H1 (cell line): ENCODE results near the gene STK40. TPM values are rescaled to one million over a fixed set of nuclear protein-coding genes. Genes with fewer than 3 reads are reported as not detected.

Source experiments
- CTCF ChIA-PET: fragments of 300-600 bp; sonication (Branson Sonifier 250); formaldehyde crosslinking; loops from one replicate; lab custom pipeline; 2021; ENCODE audit not compliant: partially characterized antibody; lab: Charles Lee
- POLR2A ChIA-PET: fragments of 300-600 bp; sonication (Branson Sonifier 250); formaldehyde crosslinking; loops from one replicate; lab custom pipeline; 2021; ENCODE audit warnings: inconsistent platforms; ENCODE audit not compliant: partially characterized antibody; lab: Charles Lee
- DNase-seq, 2 experiments: peaks; one replicate each; pipeline versions ENCODE4 v3.0.0 to v3.0.0-alpha.2; 2010 to 2022; ENCODE audit warnings: low spot score in 2 of 2, low read depth in 1 of 2, mixed read lengths in 1 of 2
- FAIRE-seq: peaks from 2 replicates; lab custom pipeline; 2011; peaks lifted over from hg19 to GRCh38; lab: Jason Lieb, UNC
- H2AFZ ChIP-seq: 2 replicates; pipeline ENCODE4 v1.8.1; 2012; ENCODE audit warnings: low read length, inconsistent platforms
- H2AK5ac ChIP-seq: 2 replicates; pipeline ENCODE4 v1.6.1; 2013; ENCODE audit warnings: low read depth, low read length
- H2BK120ac ChIP-seq: replicated peaks from 2 replicates; pipeline ENCODE3; 2013; ENCODE audit warnings: low read depth, low read length, inconsistent platforms
- H2BK12ac ChIP-seq: 2 replicates; pipeline ENCODE4 v1.6.1; 2013; ENCODE audit warnings: low read depth, low read length
- H2BK15ac ChIP-seq: 2 replicates; pipeline ENCODE4 v1.6.1; 2013; ENCODE audit warnings: low read length
- H2BK20ac ChIP-seq: 2 replicates; pipeline ENCODE4 v1.6.1; 2013; ENCODE audit warnings: low read length
- H2BK5ac ChIP-seq: 2 replicates; pipeline ENCODE4 v1.6.1; 2013; ENCODE audit warnings: low read depth, low read length
- H3K14ac ChIP-seq: 2 replicates; pipeline ENCODE4 v1.6.1; 2013; ENCODE audit warnings: inconsistent platforms; ENCODE audit not compliant: insufficient read length
- H3K18ac ChIP-seq: 2 replicates; pipeline ENCODE4 v1.6.1; 2013; ENCODE audit warnings: low read length; ENCODE audit errors: extremely low read depth
- H3K23ac ChIP-seq: 2 replicates; pipeline ENCODE4 v1.6.1; 2013; ENCODE audit warnings: inconsistent platforms; ENCODE audit not compliant: insufficient read length
- H3K23me2 ChIP-seq: 2 replicates; pipeline ENCODE4 v1.6.1; 2013; ENCODE audit warnings: low read depth, low read length
- H3K27ac ChIP-seq: 2 replicates; pipeline ENCODE4 v1.6.1; 2011; ENCODE audit warnings: low read depth, low read length, inconsistent platforms
- H3K27me3 ChIP-seq, 4 experiments: replicated peaks in 1 of 4; 1 replicate in 1 of 4; 2 replicates in 3 of 4; pipeline versions ENCODE4 v1.6.1 to v1.8.1; 2011 to 2013; ENCODE audit warnings: low read length in 3 of 4, mild to moderate bottlenecking in 3 of 4, inconsistent platforms in 2 of 4, mixed read lengths in 2 of 4, moderate library complexity in 1 of 4; ENCODE audit not compliant: control insufficient read depth in 3 of 4, insufficient read depth in 3 of 4; ENCODE audit errors: extremely low read depth in 1 of 4
- H3K36me3 ChIP-seq, 4 experiments: 2 replicates each; pipeline versions ENCODE4 v1.6.1 to v1.8.1; 2011 to 2013; ENCODE audit warnings: mild to moderate bottlenecking in 4 of 4, low read length in 3 of 4, moderate library complexity in 2 of 4, control low read depth in 1 of 4, inconsistent platforms in 1 of 4; ENCODE audit not compliant: insufficient read depth in 4 of 4, control insufficient read depth in 2 of 4
- H3K4ac ChIP-seq: replicated peaks from 2 replicates; pipeline ENCODE3; 2013; ENCODE audit warnings: low read length, low read depth, mixed read lengths, inconsistent platforms; ENCODE audit not compliant: insufficient read length
- H3K4me1 ChIP-seq, 4 experiments: replicated peaks in 1 of 4; 1 replicate in 1 of 4; 2 replicates in 3 of 4; pipeline versions ENCODE4 v1.6.1 to v1.8.1; 2011 to 2013; ENCODE audit warnings: low read length in 3 of 4, inconsistent platforms in 2 of 4, mixed read lengths in 1 of 4; ENCODE audit not compliant: insufficient read depth in 4 of 4, control insufficient read depth in 3 of 4
- H3K4me2 ChIP-seq, 2 experiments: 2 replicates each; pipeline versions ENCODE4 v1.6.1 to v1.8.1; 2011 to 2013; ENCODE audit warnings: low read depth in 2 of 2, low read length in 2 of 2, control low read depth in 1 of 2, inconsistent platforms in 1 of 2, mild to moderate bottlenecking in 1 of 2; ENCODE audit not compliant: insufficient read depth in 1 of 2
- H3K4me3 ChIP-seq, 4 experiments: fragments of 200-600, 300-600 bp in 1 of 4; sonication (generic), shearing (Covaris generic), sonication (Bioruptor Twin) in 1 of 4; 2 replicates each; pipeline versions ENCODE4 v1.5.1 to v1.8.1; 2011 to 2016; ENCODE audit warnings: low read length in 4 of 4, low read depth in 3 of 4, control low read depth in 2 of 4, inconsistent platforms in 2 of 4, mild to moderate bottlenecking in 2 of 4, mixed read lengths in 1 of 4, moderate library complexity in 1 of 4; ENCODE audit not compliant: insufficient read depth in 2 of 4; ENCODE audit errors: extremely low read depth in 1 of 4
- H3K56ac ChIP-seq: replicated peaks from 2 replicates; pipeline ENCODE3; 2013; ENCODE audit warnings: low read depth, mild to moderate bottlenecking, mixed read lengths, low read length, inconsistent platforms; ENCODE audit not compliant: insufficient read length
- H3K79me1 ChIP-seq: 2 replicates; pipeline ENCODE4 v1.6.1; 2013; ENCODE audit warnings: low read depth, low read length, control low read depth
- H3K79me2 ChIP-seq, 2 experiments: 2 replicates each; pipeline versions ENCODE4 v1.6.1 to v1.8.1; 2012 to 2013; ENCODE audit warnings: low read length in 2 of 2, mild to moderate bottlenecking in 2 of 2, inconsistent platforms in 1 of 2; ENCODE audit not compliant: insufficient read depth in 2 of 2, control insufficient read depth in 1 of 2
- H3K9ac ChIP-seq, 4 experiments: replicated peaks in 1 of 4; 1 replicate in 1 of 4; 2 replicates in 3 of 4; pipeline versions ENCODE4 v1.6.1 to v1.8.1; 2011 to 2013; ENCODE audit warnings: low read depth in 3 of 4, low read length in 3 of 4, control low read depth in 2 of 4, mild to moderate bottlenecking in 2 of 4, moderate library complexity in 2 of 4, inconsistent platforms in 1 of 4; ENCODE audit errors: extremely low read depth in 1 of 4
- H3K9me3 ChIP-seq, 2 experiments: 2 replicates each; pipeline versions ENCODE4 v1.6.1 to v1.8.1; 2012 to 2013; ENCODE audit warnings: mild to moderate bottlenecking in 2 of 2, moderate library complexity in 2 of 2, control low read depth in 1 of 2, inconsistent platforms in 1 of 2, low read depth in 1 of 2, low read length in 1 of 2, mixed read lengths in 1 of 2; ENCODE audit not compliant: insufficient read depth in 2 of 2
- H4K20me1 ChIP-seq, 2 experiments: replicated peaks in 1 of 2; 2 replicates each; pipeline versions ENCODE3 to v1.8.1; 2011 to 2013; ENCODE audit warnings: inconsistent platforms in 2 of 2, low read length in 2 of 2, mild to moderate bottlenecking in 1 of 2; ENCODE audit not compliant: insufficient read depth in 2 of 2, control insufficient read depth in 1 of 2
- H4K5ac ChIP-seq: 2 replicates; pipeline ENCODE4 v1.6.1; 2013; ENCODE audit warnings: low read length, low read depth, mixed read lengths, inconsistent platforms; ENCODE audit not compliant: insufficient read length
- H4K8ac ChIP-seq: 2 replicates; pipeline ENCODE4 v1.8.0; 2013; ENCODE audit warnings: mild to moderate bottlenecking, moderate library complexity, low read length, inconsistent platforms; ENCODE audit not compliant: insufficient read depth; ENCODE audit errors: extremely low read depth
- H4K91ac ChIP-seq: replicated peaks from 2 replicates; pipeline ENCODE3; 2013; ENCODE audit warnings: low read length, mixed read lengths, inconsistent platforms; ENCODE audit not compliant: insufficient read length
- CBX5 ChIP-seq: fragments of 300-800, 300-1000 bp; sonication (generic); IDR thresholded peaks from 2 replicates; pipeline ENCODE4 v1.7.1; 2016; ENCODE audit warnings: antibody characterized with exemption, low read length, low read depth
- CTBP2 ChIP-seq: IDR thresholded peaks from 2 replicates; pipeline ENCODE4 v1.7.0; 2011; ENCODE audit warnings: borderline replicate concordance, mild to moderate bottlenecking, moderate library complexity, mixed read lengths, low read length; ENCODE audit not compliant: insufficient read depth, insufficient read length
- FOSL1 ChIP-seq: IDR thresholded peaks from 2 replicates; pipeline ENCODE4 v1.6.1; 2011; ENCODE audit warnings: mild to moderate bottlenecking, low read depth, low read length, moderate library complexity; ENCODE audit not compliant: insufficient read depth
- GTF2F1 ChIP-seq: IDR thresholded peaks from 2 replicates; pipeline ENCODE4 v1.6.1; 2012; ENCODE audit warnings: low read depth, low read length, improper control_type of control experiment, borderline replicate concordance
- NRF1 ChIP-seq: IDR thresholded peaks from 2 replicates; pipeline ENCODE4 v1.6.1; 2011; ENCODE audit warnings: mild to moderate bottlenecking, low read depth, low read length, improper control_type of control experiment
- RNF2 ChIP-seq: fragments of 200-900, 300-1000 bp; sonication (generic); IDR thresholded peaks from 2 replicates; pipeline ENCODE4 v1.7.1; 2016; ENCODE audit warnings: borderline replicate concordance, low read depth, mild to moderate bottlenecking, antibody characterized with exemption, low read length; ENCODE audit not compliant: poor library complexity, severe bottlenecking; ENCODE audit errors: missing control alignments
- TAF7 ChIP-seq: optimal IDR thresholded peaks from 2 replicates; pipeline ENCODE3; 2011; ENCODE audit warnings: low read depth, mild to moderate bottlenecking, inconsistent platforms, low read length, moderate library complexity, borderline replicate concordance
- ZNF274 ChIP-seq: IDR thresholded peaks from 2 replicates; pipeline ENCODE4 v1.7.0; 2012; ENCODE audit warnings: low read length, borderline replicate concordance; ENCODE audit errors: extremely low read depth
- WGBS, 2 experiments: shearing (Covaris generic) in 1 of 2; methylation state at CpG; one replicate each; pipeline versions ENCODE4 v1.1.6 to v1.1.7; 2013 to 2015; ENCODE audit warnings: low lambda C conversion rate in 2 of 2, mixed read lengths in 2 of 2, inconsistent platforms in 1 of 2, low coverage in 1 of 2, missing lambda C conversion rate in 1 of 2; ENCODE audit not compliant: insufficient replicate concordance in 2 of 2, insufficient coverage in 1 of 2, insufficient read length in 1 of 2; ENCODE audit errors: extremely low coverage in 1 of 2, missing lambda C conversion rate in 1 of 2; 5-methylcytosine and 5-hydroxymethylcytosine counted together
- polyA plus RNA-seq, 7 experiments: library from polyadenylated mRNA; depleted of rRNA in 3 of 7; stranded (reverse) in 5 of 7; unstranded in 2 of 7; fragments of >200 nt in 5 of 7; fragments of 200-250 nt in 2 of 7; gene quantifications; 1 replicate in 5 of 7; 2 replicates in 1 of 7; 4 replicates in 1 of 7; pipeline versions ENCODE4 v1.2.1 to v1.2.3, GENCODE V29; 2011 to 2013; ENCODE audit warnings: missing spikeins in 2 of 7, mixed read lengths in 2 of 7
- total RNA-seq: library from RNA; stranded (reverse); fragmentation: NEBNext Ultra II Directional; extraction: Animal tissue kit (Norgen Biotek cat#: 25700); gene quantifications from 2 replicates; pipeline ENCODE4 v1.2.1, GENCODE V29; 2021

STK40 gene
- total and polyA plus RNA-seq, 2 of the 8 experiments (the other 6 are each of a cell fraction or from before 2014, with no cell fraction given): 13.6 to 28.6 TPM

GRCh38 chr1:36367798-36368197 is 17.9 kb downstream of the STK40 start:
- no peak for DNase-seq
- H3K23me2 ChIP-seq: no peaks in the 10 kb centered on the region
- H3K4me3 ChIP-seq: no peak overlapping the region
- no peak overlapping the region for H3K18ac ChIP-seq
- H2BK15ac ChIP-seq: no peak overlapping the region
- no peak overlapping the region for H3K4ac ChIP-seq
- no peak overlapping the region for H3K9ac ChIP-seq
- no peak overlapping the region for H3K4me2 ChIP-seq
- H4K91ac ChIP-seq: no peak overlapping the region
- no peak overlapping the region for H4K5ac ChIP-seq
- 95% methylated on average over 4 of the region's 4 CpGs; no CpG with 5 or more reads in 1 of the 2 experiments for WGBS, 2 experiments
- H3K79me1 ChIP-seq: peaks cover 3% of the 10 kb centered on the region; the same call in 1 of the 2 replicates
- H3K27ac ChIP-seq: no peak overlapping the region
- no peak overlapping the region for H2BK12ac ChIP-seq
- ChIA-PET CTCF (interaction anchor here (0.5 to 7.9 kb wide), 23 partner anchors 13 to 293 kb away, joined by 3 to 90 read pairs (median 5); partner anchors contain the start of genes EVA1B, SH3D21, STK40 and TRAPPC3), POLR2A (interaction anchor here (0.6 to 5.2 kb wide), 8 partner anchors 13 to 83 kb away, joined by 3 to 33 read pairs (median 4); partner anchors contain the start of genes EVA1B, LSM10 and OSCP1)
- FAIRE-seq: no peak
- no peak overlapping the region for H2AK5ac ChIP-seq
- no peaks in the 10 kb centered on the region for H3K9me3 ChIP-seq
- peaks cover 0 to 33% of the 10 kb centered on the region in 2 experiments; a peak in 2 of 4 replicates for H3K79me2 ChIP-seq
- no peak overlapping the region for H2BK5ac ChIP-seq
- TF ChIP-seq ZNF274 (no peak), NRF1 (no peak), GTF2F1 (no peak), CTBP2 (no peak), CBX5 (no peak), TAF7 (no peak), FOSL1 (no peak), RNF2 (no peak)
- H3K23ac ChIP-seq: no peak overlapping the region
- H3K14ac ChIP-seq: no peak overlapping the region
- no peak overlapping the region for H3K56ac ChIP-seq
- H2BK120ac ChIP-seq: no peak overlapping the region
- no peak overlapping the region for H4K8ac ChIP-seq
- H3K4me1 ChIP-seq: peaks cover 6 to 20% (median 13%) of the 10 kb centered on the region in 4 experiments; a peak in 6 of 7 replicates
- H2BK20ac ChIP-seq: no peak overlapping the region
- H3K36me3 ChIP-seq: peaks cover 0 to 3% (median 0%) of the 10 kb centered on the region in 4 experiments; a peak in 1 of 8 replicates
- H4K20me1 ChIP-seq: peaks cover 0 to 7% of the 10 kb centered on the region in 2 experiments
- no peak overlapping the region for H2AFZ ChIP-seq
- H3K27me3 ChIP-seq: no peaks in the 10 kb centered on the region
